Hepatocyte (in vitro differentiated cells): ENCODE data around the gene QRICH2. TPM values are rescaled to one million over a fixed set of nuclear protein-coding genes. Genes with fewer than 3 reads are reported as not detected.

Experiments used
- DNase-seq: peaks from one replicate; pipeline ENCODE4 v3.0.0-alpha.2; 2016; ENCODE audit warnings: low spot score
- H2AFZ ChIP-seq: fragments of 200-600 bp; sonication (generic); 2 replicates; pipeline ENCODE4 v1.6.0; 2016; ENCODE audit warnings: antibody characterized with exemption, mild to moderate bottlenecking
- H3K27ac ChIP-seq: fragments of 200-600 bp; sonication (generic); 2 replicates; pipeline ENCODE4 v1.5.1; 2016; ENCODE audit warnings: mild to moderate bottlenecking
- H3K27me3 ChIP-seq: fragments of 200-600 bp; sonication (generic); 2 replicates; pipeline ENCODE4 v1.6.1; 2016
- H3K36me3 ChIP-seq: fragments of 200-600 bp; sonication (generic); replicated peaks from 2 replicates; pipeline ENCODE4 v1.5.1; 2016; ENCODE audit warnings: low read depth; ENCODE audit not compliant: insufficient read depth
- H3K4me1 ChIP-seq: fragments of 200-600 bp; sonication (generic); 2 replicates; pipeline ENCODE4 v1.5.1; 2016; ENCODE audit warnings: mild to moderate bottlenecking, moderate library complexity; ENCODE audit not compliant: insufficient read depth
- H3K4me2 ChIP-seq: fragments of 200-600 bp; sonication (generic); 2 replicates; pipeline ENCODE4 v1.6.0; 2016
- H3K4me3 ChIP-seq: fragments of 200-600 bp; sonication (generic); 2 replicates; pipeline ENCODE4 v1.5.1; 2016; ENCODE audit warnings: mild to moderate bottlenecking
- H3K79me2 ChIP-seq: fragments of 200-600 bp; sonication (generic); 2 replicates; pipeline ENCODE4 v1.6.0; 2017; ENCODE audit warnings: mild to moderate bottlenecking
- H3K9me2 ChIP-seq: fragments of 200-600 bp; sonication (generic); replicated peaks from 2 replicates; pipeline ENCODE4 v1.6.0; 2017; ENCODE audit warnings: mild to moderate bottlenecking; ENCODE audit not compliant: insufficient read depth
- H3K9me3 ChIP-seq: fragments of 200-600 bp; sonication (generic); 2 replicates; pipeline ENCODE4 v1.5.1; 2016; ENCODE audit warnings: low read depth, mild to moderate bottlenecking
- H4K20me1 ChIP-seq: fragments of 200-600 bp; sonication (generic); 2 replicates; pipeline ENCODE4 v1.6.0; 2016; ENCODE audit warnings: mild to moderate bottlenecking; ENCODE audit not compliant: insufficient read depth, poor library complexity, severe bottlenecking
- CTCF ChIP-seq: fragments of 200-600 bp; sonication (generic); IDR thresholded peaks from 2 replicates; pipeline ENCODE4 v1.5.1; 2016; ENCODE audit warnings: antibody characterized with exemption, mild to moderate bottlenecking; ENCODE audit not compliant: poor library complexity
- EZH2 ChIP-seq: fragments of 200-600 bp; sonication (generic); IDR thresholded peaks from 2 replicates; pipeline ENCODE4 v1.6.1; 2016; ENCODE audit warnings: antibody characterized with exemption, mild to moderate bottlenecking, borderline replicate concordance
- EZH2phosphoT487 ChIP-seq: fragments of 200-600 bp; sonication (generic); IDR thresholded peaks from one replicate; pipeline ENCODE4 v1.6.1; 2018; ENCODE audit warnings: antibody characterized with exemption, mild to moderate bottlenecking, low read depth, moderate library complexity; ENCODE audit not compliant: unreplicated experiment, severe bottlenecking
- WGBS: methylation state at CpG from one replicate; pipeline ENCODE4 v1.1.6; 2016; ENCODE audit warnings: low lambda C conversion rate; ENCODE audit errors: missing lambda C conversion rate; 5-methylcytosine and 5-hydroxymethylcytosine counted together
- polyA plus RNA-seq: library from polyadenylated mRNA; unstranded; fragments of >200 nt; fragmentation: Nextera tagmentation; extraction: Ambion mirVana; gene quantifications from 2 replicates; pipeline ENCODE4 v1.2.1, GENCODE V29; 2016
- total RNA-seq: library from RNA; depleted of rRNA; stranded (reverse); fragments of >200 nt; gene quantifications from 2 replicates; pipeline ENCODE4 v1.2.3, GENCODE V29; 2014

QRICH2 gene
- total and polyA plus RNA-seq, 2 experiments from 2014 or later: 2.3 to 2.8 TPM

DNA sequence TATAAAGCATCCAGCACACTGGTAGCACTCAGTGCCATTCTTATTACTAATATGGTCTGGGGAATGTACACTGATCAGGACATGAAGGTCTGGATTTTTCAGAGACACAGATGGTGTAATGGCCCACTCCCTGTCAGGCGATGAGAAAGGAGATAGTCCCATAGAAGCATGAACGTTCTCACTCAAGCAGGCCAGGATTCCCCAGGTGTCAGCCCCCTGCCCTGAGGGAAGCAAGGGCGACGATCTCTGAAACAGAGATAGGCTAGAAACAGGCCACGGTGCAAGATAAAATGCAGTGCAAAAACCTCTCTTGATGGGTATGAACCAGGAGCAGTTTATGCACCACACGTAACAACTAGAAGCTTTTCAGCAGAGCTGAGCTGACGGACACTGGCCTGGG is 35.0 kb upstream of the QRICH2 start:
- H3K4me3 ChIP-seq: no peak overlapping the region
- H3K4me1 ChIP-seq: no peaks in the 10 kb centered on the region
- H3K9me2 ChIP-seq: no peaks in the 10 kb centered on the region
- no peak overlapping the region for H3K27ac ChIP-seq
- no peak for DNase-seq
- no peak overlapping the region for H3K4me2 ChIP-seq
- WGBS: 86% methylated on average over 7 of the region's 7 CpGs
- peaks cover 14% of the 10 kb centered on the region for H3K79me2 ChIP-seq
- no peak overlapping the region for H2AFZ ChIP-seq
- H3K36me3 ChIP-seq: no peaks in the 10 kb centered on the region
- no peaks in the 10 kb centered on the region for H3K27me3 ChIP-seq
- TF ChIP-seq EZH2phosphoT487: no peak
- no peak for TF ChIP-seq CTCF
- TF ChIP-seq EZH2: no peak
- no peaks in the 10 kb centered on the region for H4K20me1 ChIP-seq
- H3K9me3 ChIP-seq: no peaks in the 10 kb centered on the region

DNA sequence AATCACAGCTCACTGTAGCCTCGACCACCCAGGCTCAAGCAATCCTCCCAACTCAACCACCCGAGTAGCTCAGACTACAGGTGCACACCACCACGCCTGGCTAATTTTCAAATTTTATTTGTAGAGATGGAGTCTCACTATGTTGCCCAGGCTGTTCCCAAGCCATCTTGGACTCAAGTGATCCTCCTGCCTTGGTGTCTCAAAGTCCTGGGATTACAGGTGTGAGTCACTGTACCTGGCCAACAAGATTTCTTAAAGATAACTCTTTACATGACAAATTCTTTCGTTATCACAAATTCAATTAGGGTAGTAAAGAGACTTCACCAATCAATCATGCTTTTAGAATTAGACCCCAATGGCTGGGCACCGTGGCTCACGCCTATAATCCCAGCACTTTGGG is 33.2 kb upstream of the QRICH2 start:
- 95% methylated on average over 6 of the region's 6 CpGs for WGBS
- Histone ChIP-seq H3K4me3 (no peak overlapping the region), H3K4me2 (no peak overlapping the region), H3K79me2 (peaks cover 22% of the 10 kb centered on the region), H2AFZ (no peak overlapping the region), H3K27me3 (no peaks in the 10 kb centered on the region), H3K36me3 (no peaks in the 10 kb centered on the region), H4K20me1 (no peaks in the 10 kb centered on the region), H3K9me2 (no peaks in the 10 kb centered on the region), H3K4me1 (no peaks in the 10 kb centered on the region), H3K27ac (no peak overlapping the region), H3K9me3 (no peaks in the 10 kb centered on the region)
- no peak for DNase-seq
- TF ChIP-seq CTCF: no peak
- no peak for TF ChIP-seq EZH2
- no peak for TF ChIP-seq EZH2phosphoT487

DNA sequence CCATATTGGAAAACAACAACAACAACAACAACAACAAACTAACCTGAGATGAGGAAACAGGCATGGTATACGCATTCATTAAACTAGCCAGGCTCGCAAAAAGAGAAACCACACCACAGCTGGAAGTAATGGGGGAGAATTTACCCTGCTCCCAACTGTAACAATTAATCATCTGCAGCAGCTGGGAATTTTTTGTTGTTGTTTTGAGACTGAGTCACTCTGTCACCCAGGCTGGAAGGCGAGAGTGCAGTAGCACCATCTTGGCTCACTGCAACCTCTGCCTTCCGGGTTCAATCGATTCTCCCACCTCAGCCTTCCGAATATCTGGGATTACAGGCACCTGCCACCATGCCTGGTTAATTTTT is 29.3 kb upstream of the QRICH2 start:
- no peak overlapping the region for H3K27ac ChIP-seq
- no peaks in the 10 kb centered on the region for H3K36me3 ChIP-seq
- DNase-seq: no peak
- no peaks in the 10 kb centered on the region for H3K9me2 ChIP-seq
- peaks cover 3% of the 10 kb centered on the region for H4K20me1 ChIP-seq
- no peaks in the 10 kb centered on the region for H3K27me3 ChIP-seq
- no peaks in the 10 kb centered on the region for H3K9me3 ChIP-seq
- H3K4me3 ChIP-seq: no peak overlapping the region
- no peak for TF ChIP-seq EZH2phosphoT487
- no peak for TF ChIP-seq EZH2
- no peak for TF ChIP-seq CTCF
- 93% methylated on average over 6 of the region's 6 CpGs for WGBS
- H3K79me2 ChIP-seq: peaks cover 35% of the 10 kb centered on the region
- H3K4me1 ChIP-seq: no peaks in the 10 kb centered on the region
- H2AFZ ChIP-seq: no peak overlapping the region
- no peak overlapping the region for H3K4me2 ChIP-seq

GRCh38 chr17:76336756-76337412 is 28.8 kb upstream of the QRICH2 start:
- 90% methylated on average over 7 of the region's 7 CpGs for WGBS
- Histone ChIP-seq H3K4me2 (no peak overlapping the region), H3K27me3 (no peaks in the 10 kb centered on the region)

More at GRCh38 chr17:76336756-76337412, 28.8 kb upstream of the QRICH2 start:
- TF ChIP-seq EZH2phosphoT487 (no peak), EZH2 (no peak), CTCF (no peak)
- Histone ChIP-seq H3K4me1 (no peaks in the 10 kb centered on the region), H3K9me2 (no peaks in the 10 kb centered on the region), H4K20me1 (peaks cover 3% of the 10 kb centered on the region), H3K79me2 (peaks cover 35% of the 10 kb centered on the region), H3K4me3 (no peak overlapping the region), H3K9me3 (no peaks in the 10 kb centered on the region), H3K36me3 (no peaks in the 10 kb centered on the region), H3K27ac (no peak overlapping the region), H2AFZ (no peak overlapping the region)
- DNase-seq: no peak
